Lower leg skin (tissue), 3 donors: ENCODE data around the gene SCN1A.

Source experiments
- CTCF ChIP-seq, 3 donors: fragments of 450-650 bp; IDR thresholded peaks; one replicate each; pipeline ENCODE4 v1.5.1; 2016; ENCODE audit warnings: antibody characterized with exemption in 3 of 3, mild to moderate bottlenecking in 3 of 3, moderate library complexity in 2 of 3
- POLR2A ChIP-seq, 2 donors: fragments of 450-650 bp; IDR thresholded peaks; one replicate each; pipeline ENCODE4 v1.6.1; 2016 to 2017; ENCODE audit warnings: antibody characterized with exemption in 2 of 2, mild to moderate bottlenecking in 1 of 2, moderate library complexity in 1 of 2

GRCh38 chr2:166117491-166117890 lies 10.3 kb downstream of the SCN1A start:
- TF ChIP-seq CTCF (IDR thresholded peaks at IDR 0.05) (no peak), POLR2A (IDR thresholded peaks at IDR 0.05) (no peak)
